Measurements from ENCODE around the gene PANK4. TPM values are rescaled to one million over a fixed set of nuclear protein-coding genes. Genes with fewer than 3 reads are reported as not detected.

PANK4 gene
- total RNA-seq, 1 experiment from 2014 or later, result 48.8 TPM

- Histone ChIP-seq H3K4me1 (no peaks in the 10 kb centered on the region), H3K4me3 (no peak overlapping the region), H3K27me3 (no peaks in the 10 kb centered on the region), H3K9me3 (replicated peaks) (no peaks in the 10 kb centered on the region), H3K27ac (no peak overlapping the region), H3K36me3 (peaks cover 59% of the 10 kb centered on the region)
- DNase-seq, result no peak
These were observed 6.2 kb downstream of the PANK4 start for GRCh38 chr1:2520206-2520605.

GRCh38 chr1:2519729-2520128, 6.7 kb downstream of the PANK4 start:
- peaks cover 64% of the 10 kb centered on the region for H3K36me3 ChIP-seq
- no peaks in the 10 kb centered on the region for H3K27me3 ChIP-seq
- no peak for DNase-seq
- H3K27ac ChIP-seq, result no peak overlapping the region
- no peak overlapping the region for H3K4me3 ChIP-seq
- no peaks in the 10 kb centered on the region for H3K9me3 ChIP-seq (replicated peaks)
- no peaks in the 10 kb centered on the region for H3K4me1 ChIP-seq

- Histone ChIP-seq H3K27me3 (no peaks in the 10 kb centered on the region), H3K4me3 (no peak overlapping the region), H3K36me3 (peaks cover 65% of the 10 kb centered on the region)
These were observed 7.2 kb downstream of the PANK4 start for GRCh38 chr1:2519029-2519685.

GRCh38 chr1:2518528-2518927, 7.9 kb downstream of the PANK4 start:
- H3K4me1 ChIP-seq, result no peaks in the 10 kb centered on the region
- no peak for DNase-seq
- no peaks in the 10 kb centered on the region for H3K27me3 ChIP-seq
- H3K27ac ChIP-seq, result no peak overlapping the region
- H3K4me3 ChIP-seq, result no peak overlapping the region
- H3K36me3 ChIP-seq, result peaks cover 71% of the 10 kb centered on the region
- no peaks in the 10 kb centered on the region for H3K9me3 ChIP-seq (replicated peaks)

More at GRCh38 chr1:2519029-2519685, 7.2 kb downstream of the PANK4 start:
- Histone ChIP-seq H3K27ac (no peak overlapping the region), H3K4me1 (no peaks in the 10 kb centered on the region), H3K9me3 (replicated peaks) (no peaks in the 10 kb centered on the region)
- no peak for DNase-seq

- Histone ChIP-seq H3K27me3 (no peaks in the 10 kb centered on the region), H3K36me3 (peaks cover 73% of the 10 kb centered on the region), H3K9me3 (replicated peaks) (no peaks in the 10 kb centered on the region), H3K27ac (no peak overlapping the region), H3K4me3 (no peak overlapping the region), H3K4me1 (no peaks in the 10 kb centered on the region)
- no peak for DNase-seq
These were observed 8.4 kb downstream of the PANK4 start for GRCh38 chr1:2517966-2518365.

DNA sequence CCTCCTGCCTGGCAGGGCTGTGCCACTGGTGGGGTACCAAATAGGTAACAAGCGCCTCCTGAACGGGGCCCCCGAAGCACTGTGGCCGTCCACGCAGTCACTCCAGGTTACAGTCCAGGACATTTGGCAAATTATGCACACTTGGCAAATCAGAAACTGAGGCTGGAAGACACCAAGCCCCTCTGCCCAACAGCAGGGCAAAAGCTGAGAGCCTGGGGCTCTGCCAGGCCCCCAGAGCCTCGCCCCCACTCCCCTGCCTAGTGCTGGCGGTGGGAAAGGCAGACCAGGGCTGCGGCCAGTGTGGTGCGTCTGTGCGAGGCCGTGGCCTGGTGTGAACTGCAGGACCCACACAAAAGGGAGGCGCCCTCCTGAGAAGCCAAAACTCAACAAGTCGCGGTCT, 9.4 kb downstream of the PANK4 start:
- no peak overlapping the region for H3K4me3 ChIP-seq
- no peak overlapping the region for H3K27ac ChIP-seq
- H3K4me1 ChIP-seq, result no peaks in the 10 kb centered on the region
- H3K9me3 ChIP-seq (replicated peaks), result no peaks in the 10 kb centered on the region
- H3K27me3 ChIP-seq, result no peaks in the 10 kb centered on the region
- DNase-seq, result no peak
- H3K36me3 ChIP-seq, result peaks cover 72% of the 10 kb centered on the region

DNA sequence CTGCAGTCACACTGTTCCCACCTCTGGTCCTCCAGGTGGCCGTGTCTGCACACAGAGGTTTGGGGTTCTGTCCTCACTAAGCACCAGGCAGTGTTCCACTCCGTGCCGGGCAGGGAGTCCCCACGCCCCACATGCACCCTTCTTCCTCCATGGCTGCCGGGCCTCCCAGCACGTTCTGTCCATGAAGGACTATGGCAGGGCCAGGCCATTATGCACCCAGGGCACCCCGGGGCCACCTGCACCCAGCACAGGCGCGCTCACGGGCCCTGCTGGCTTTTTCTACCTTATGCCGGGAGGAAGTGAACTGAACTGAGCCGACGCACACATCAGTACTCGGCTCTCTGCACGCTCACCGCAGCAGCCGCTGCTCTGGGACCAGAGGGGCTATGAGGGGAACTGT, 10.3 kb downstream of the PANK4 start:
- H3K36me3 ChIP-seq, result peaks cover 70% of the 10 kb centered on the region
- H3K27ac ChIP-seq, result no peak overlapping the region
- H3K4me1 ChIP-seq, result no peaks in the 10 kb centered on the region
- no peak overlapping the region for H3K4me3 ChIP-seq
- H3K27me3 ChIP-seq, result no peaks in the 10 kb centered on the region
- H3K9me3 ChIP-seq (replicated peaks), result no peaks in the 10 kb centered on the region
- DNase-seq, result no peak

DNA sequence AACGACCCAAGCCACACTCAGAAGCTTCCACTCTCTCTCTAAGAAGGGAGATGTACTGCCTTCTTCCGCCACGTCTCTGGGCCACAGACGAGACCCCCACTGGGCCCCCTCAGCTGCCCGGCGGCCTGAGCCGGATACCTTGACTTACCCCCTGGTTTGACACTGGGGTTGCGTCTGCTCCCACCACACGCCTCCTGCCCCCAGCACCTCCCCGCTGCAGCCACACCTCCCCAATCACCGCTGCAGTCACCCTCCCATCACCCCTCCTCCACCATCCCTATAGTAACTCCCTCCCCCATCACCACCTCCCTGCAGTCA, 10.7 kb downstream of the PANK4 start:
- H3K27ac ChIP-seq, result no peak overlapping the region
- no peaks in the 10 kb centered on the region for H3K27me3 ChIP-seq
- DNase-seq, result no peak
- no peaks in the 10 kb centered on the region for H3K4me1 ChIP-seq
- no peaks in the 10 kb centered on the region for H3K9me3 ChIP-seq (replicated peaks)
- no peak overlapping the region for H3K4me3 ChIP-seq
- H3K36me3 ChIP-seq, result peaks cover 70% of the 10 kb centered on the region

DNA sequence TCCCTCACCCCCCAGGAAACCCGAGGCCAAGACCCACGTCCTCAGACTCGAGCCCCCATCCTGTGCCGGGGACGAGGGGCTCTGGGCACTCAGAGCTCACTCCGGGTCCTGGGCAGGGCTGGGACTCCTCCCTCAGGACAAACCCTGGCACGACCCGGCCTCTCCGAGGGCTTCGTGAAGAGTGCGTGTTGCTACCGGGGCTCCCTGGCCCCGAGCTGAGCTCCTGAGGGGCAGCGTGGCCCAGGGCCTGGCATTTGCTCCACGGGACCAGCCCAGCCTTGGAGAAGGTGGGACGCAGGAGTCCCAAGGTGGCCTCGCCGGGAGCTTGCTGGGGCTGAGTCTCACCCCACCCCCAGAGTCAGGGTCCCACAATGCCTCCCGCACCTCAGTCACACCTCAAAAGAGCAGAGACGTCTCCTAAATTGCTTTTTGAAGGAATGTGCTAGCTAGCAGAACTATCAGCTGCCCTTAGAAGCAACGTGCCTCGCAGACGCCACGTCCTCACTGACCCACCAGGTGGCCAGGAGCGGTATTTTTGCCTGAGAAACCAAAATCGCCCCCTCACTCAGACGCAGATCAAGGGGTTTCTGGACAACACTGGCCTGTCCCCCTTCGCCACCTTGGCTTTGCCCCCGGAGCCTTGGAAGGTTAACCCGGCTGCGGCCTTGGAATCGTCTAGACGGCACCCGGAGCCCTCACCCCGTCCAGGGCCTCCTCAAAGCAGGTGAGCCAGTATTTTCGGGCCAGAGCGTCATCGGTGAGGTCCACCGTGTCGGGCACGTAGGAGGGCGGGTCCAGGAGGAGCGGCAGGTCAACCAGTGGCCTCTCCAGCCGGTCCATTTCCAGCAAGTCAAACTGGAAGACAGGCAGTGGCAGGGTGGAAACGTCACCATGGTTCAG, 11.3 kb downstream of the PANK4 start:
- Histone ChIP-seq H3K9me3 (replicated peaks) (no peaks in the 10 kb centered on the region), H3K4me3 (no peak overlapping the region), H3K27ac (no peak overlapping the region), H3K27me3 (no peaks in the 10 kb centered on the region), H3K4me1 (no peaks in the 10 kb centered on the region), H3K36me3 (peaks cover 71% of the 10 kb centered on the region)
- no peak for DNase-seq

DNA sequence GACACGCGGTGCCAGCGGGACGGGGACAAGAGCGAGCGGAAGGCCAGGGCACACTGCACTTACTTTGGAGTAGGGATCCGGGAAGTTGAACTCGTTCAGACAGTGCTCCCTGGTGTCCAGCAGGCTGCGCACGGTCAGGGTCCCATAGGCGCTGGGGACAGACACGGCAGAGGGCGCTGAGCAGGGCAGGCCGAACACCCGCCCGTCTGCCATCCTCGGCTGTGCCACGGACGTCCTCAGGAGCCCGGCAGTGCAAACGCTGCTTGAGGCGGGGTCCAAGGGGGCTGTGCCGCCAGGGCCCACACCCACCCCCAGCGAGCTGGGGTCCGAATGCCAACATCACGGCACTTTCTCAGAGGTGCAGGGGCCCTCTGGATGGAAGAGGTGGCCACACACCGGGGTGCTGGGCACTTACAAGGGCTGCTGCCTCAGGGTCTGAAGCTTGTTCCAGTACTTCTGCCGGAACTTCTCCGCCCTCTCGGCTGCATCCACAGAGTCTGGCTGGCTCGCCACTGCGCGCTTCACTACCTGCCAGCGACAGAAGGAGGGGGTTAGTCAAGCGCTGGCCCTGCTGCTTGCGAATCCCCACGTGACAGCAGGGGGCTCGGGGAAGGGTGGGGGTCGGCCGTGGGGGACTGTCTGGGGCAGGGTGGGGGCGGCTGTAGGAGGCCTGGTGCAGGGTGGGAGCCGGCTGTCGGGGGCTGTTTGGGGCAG, 12.3 kb downstream of the PANK4 start:
- no peak for DNase-seq
- Histone ChIP-seq H3K36me3 (peaks cover 69% of the 10 kb centered on the region), H3K27ac (no peak overlapping the region), H3K27me3 (no peaks in the 10 kb centered on the region), H3K9me3 (replicated peaks) (no peaks in the 10 kb centered on the region), H3K4me3 (no peak overlapping the region), H3K4me1 (no peaks in the 10 kb centered on the region)

DNA sequence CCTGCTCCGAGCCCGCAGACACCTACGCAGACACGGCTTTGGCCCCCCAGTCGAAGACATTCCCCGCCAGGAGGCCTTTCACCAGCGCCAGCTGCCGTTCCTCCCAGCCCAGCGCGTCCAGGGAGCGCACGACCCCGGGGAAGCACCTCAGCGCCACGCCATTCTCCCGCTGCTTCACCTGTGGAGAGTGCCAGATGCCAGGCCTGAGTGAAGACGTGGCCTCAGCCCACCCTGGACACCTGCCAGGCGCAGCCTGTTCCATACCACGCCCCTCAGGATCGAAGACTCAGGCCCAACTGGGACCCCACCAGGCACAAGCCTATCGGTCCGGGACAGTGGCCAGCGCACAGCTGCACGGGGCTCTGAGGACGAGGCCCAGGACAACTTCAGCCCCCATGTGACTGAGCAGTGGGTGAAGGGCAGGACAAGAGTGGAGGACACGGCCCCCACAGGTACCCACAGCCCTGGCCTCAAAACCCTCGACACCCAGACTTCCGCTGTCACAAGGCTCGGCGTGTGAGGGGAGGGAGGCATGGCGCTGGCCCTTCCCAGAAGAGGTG, 13.5 kb downstream of the PANK4 start:
- Histone ChIP-seq H3K4me3 (no peak overlapping the region), H3K27me3 (no peaks in the 10 kb centered on the region), H3K36me3 (peaks cover 68% of the 10 kb centered on the region), H3K27ac (no peak overlapping the region), H3K4me1 (no peaks in the 10 kb centered on the region), H3K9me3 (replicated peaks) (no peaks in the 10 kb centered on the region)
- no peak for DNase-seq

DNA sequence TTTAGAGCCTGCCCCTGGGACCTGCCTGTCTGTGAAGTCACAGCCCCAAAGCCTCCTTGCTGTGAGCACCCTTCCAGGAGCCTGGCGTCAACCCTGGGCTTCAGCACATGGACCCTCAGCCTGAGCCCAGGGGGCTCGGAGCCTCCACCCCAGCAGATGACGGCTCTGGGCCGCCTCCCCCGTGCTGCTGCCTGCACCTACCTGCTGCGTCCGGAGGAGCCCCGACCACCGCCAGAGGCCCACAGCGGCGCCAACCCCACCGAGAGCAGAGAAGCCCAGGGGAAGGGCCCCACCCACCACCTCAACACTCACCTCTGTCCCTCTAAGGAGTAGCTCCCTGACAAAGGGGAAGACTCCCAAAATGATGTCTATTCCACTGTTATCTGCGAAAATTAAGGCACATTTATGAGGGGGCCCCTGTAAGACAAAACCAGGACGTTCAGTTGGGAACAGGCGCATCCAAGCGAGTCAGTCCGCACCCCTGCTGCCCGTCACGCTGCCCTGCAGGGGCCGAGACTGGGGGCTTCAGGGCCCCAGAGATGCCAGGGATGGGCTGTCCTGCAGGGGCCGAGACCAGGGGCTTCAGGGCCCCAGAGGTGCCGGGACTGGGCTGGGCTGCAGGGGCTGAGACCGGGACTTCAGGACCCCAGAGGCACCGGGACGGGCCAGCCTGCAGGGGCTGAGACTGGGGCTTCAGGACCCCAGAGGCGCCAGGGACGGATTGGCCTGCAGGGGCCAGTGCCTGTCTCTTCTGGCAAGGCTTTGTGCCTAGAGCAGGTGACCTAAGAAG, 15.8 kb downstream of the PANK4 start:
- Histone ChIP-seq H3K4me3 (no peak overlapping the region), H3K4me1 (peaks cover 6% of the 10 kb centered on the region; the same call in 1 of the 2 replicates), H3K27me3 (no peaks in the 10 kb centered on the region), H3K9me3 (replicated peaks) (no peaks in the 10 kb centered on the region), H3K27ac (no peak overlapping the region), H3K36me3 (peaks cover 53% of the 10 kb centered on the region)
- DNase-seq, result no peak

DNA sequence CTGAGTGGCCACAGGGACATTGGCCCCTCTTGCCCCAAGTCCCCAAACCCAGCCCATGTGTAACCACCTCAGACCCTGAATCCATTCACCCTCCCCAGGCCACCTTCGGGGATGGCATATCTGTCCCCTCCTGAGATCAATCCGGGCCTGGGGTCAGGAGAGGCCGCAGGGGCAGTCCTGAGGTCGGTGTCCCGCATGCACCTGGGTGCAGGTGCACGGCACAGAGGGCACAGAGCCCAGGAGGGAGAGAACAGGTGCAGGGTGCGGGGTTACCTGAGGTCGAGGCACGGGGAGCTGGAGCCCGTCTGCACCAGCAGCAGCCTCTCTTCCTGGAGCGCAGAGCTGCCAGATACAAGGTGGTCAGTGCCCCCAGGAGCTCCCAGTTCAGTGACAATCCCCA, 16.8 kb downstream of the PANK4 start:
- no peak for DNase-seq
- Histone ChIP-seq H3K9me3 (replicated peaks) (no peaks in the 10 kb centered on the region), H3K4me1 (peaks cover 13% of the 10 kb centered on the region), H3K27me3 (no peaks in the 10 kb centered on the region), H3K27ac (no peak overlapping the region), H3K4me3 (no peak overlapping the region), H3K36me3 (peaks cover 46% of the 10 kb centered on the region)

- Histone ChIP-seq H3K9me3 (replicated peaks) (no peaks in the 10 kb centered on the region), H3K36me3 (peaks cover 41% of the 10 kb centered on the region), H3K27me3 (no peaks in the 10 kb centered on the region; the same call in 1 of the 2 replicates), H3K27ac (no peak overlapping the region), H3K4me1 (peaks cover 21% of the 10 kb centered on the region), H3K4me3 (no peak overlapping the region)
- DNase-seq, result no peak
These were observed 17.6 kb downstream of the PANK4 start for GRCh38 chr1:2508751-2509150.

Measured in SJCRH30 (cell line).